Activated T-helper 17 cell treated with anti-CD3 and anti-CD28 coated beads, Interleukin-2, amount 50 U/mL, for 72 hours (primary cell): ENCODE data around the gene MT1G. TPM values are rescaled to one million over a fixed set of nuclear protein-coding genes. Genes with fewer than 3 reads are reported as not detected.

Experiments
- total RNA-seq, 2 donors: library from RNA; stranded (reverse); gene quantifications; one replicate each; pipeline ENCODE4 v1.2.3, GENCODE V29; 2022

Gene MT1G
- total RNA-seq, 2 donors from 2014 or later: not detected

Other genes with a start within 250 kb of the MT1G start
- gene AMFR, start 242.5 kb downstream of the MT1G start, total RNA-seq: 10 to 100 TPM; 37.5 to 39.7 TPM
- 100 to 1,000 TPM; 262 to 288 TPM for gene NUDT21, start 216.7 kb downstream of the MT1G start, total RNA-seq
- 10 to 100 TPM; 28.8 to 59.9 TPM for gene OGFOD1, start 216.5 kb downstream of the MT1G start, total RNA-seq
- 10 to 100 TPM; 18.8 to 23.2 TPM for gene BBS2, start 148.0 kb downstream of the MT1G start, total RNA-seq
- not detected for gene MT4, start 103.0 kb downstream of the MT1G start, total RNA-seq
- gene MT3, start 78.5 kb downstream of the MT1G start, total RNA-seq: 10 to 100 TPM in 1 of 2 donors, 1 to 10 TPM in 1; 3.0 to 73.8 TPM
- gene MT2A, start 59.5 kb downstream of the MT1G start, total RNA-seq: 100 to 1,000 TPM in 1 of 2 donors, 10 to 100 TPM in 1; 25.6 to 114 TPM
- gene MT1E, start 42.3 kb downstream of the MT1G start, total RNA-seq: under 1 TPM in 1 of 2 donors, not detected in 1; 0.53 TPM
- not detected for gene MT1M, start 35.4 kb downstream of the MT1G start, total RNA-seq
- gene MT1A, start 29.4 kb downstream of the MT1G start, total RNA-seq: 1 to 10 TPM; 1.5 to 6.5 TPM
- gene MT1B, start 16.2 kb downstream of the MT1G start, total RNA-seq: not detected
- gene MT1F, start 10.1 kb downstream of the MT1G start, total RNA-seq: 1 to 10 TPM; 3.1 to 5.7 TPM
- not detected for gene MT1H, start 1.7 kb upstream of the MT1G start, total RNA-seq
- 1 to 10 TPM; 6.1 to 7.6 TPM for gene MT1X, start 14.4 kb upstream of the MT1G start, total RNA-seq
- 100 to 1,000 TPM in 1 of 2 donors, 10 to 100 TPM in 1; 51.5 to 112 TPM for gene NUP93, start 62.1 kb upstream of the MT1G start, total RNA-seq
- gene SLC12A3, start 197.1 kb upstream of the MT1G start, total RNA-seq: not detected